Skin epidermis (tissue), 12 donors: ENCODE results near the gene GGA2.
"Not testable (repeated sequence)": the region's sequence is repeated elsewhere in the genome, so short reads cannot be mapped to it uniquely, and the experiment has no call there.

Source experiments
- H3K27ac ChIP-seq, 21 experiments: fragments of 200-600 bp; sonication (generic) in 11 of 21; one replicate each; pipeline ENCODE4 v1.5.0; 2020; ENCODE audit warnings: mild to moderate bottlenecking in 3 of 21, inconsistent platforms in 2 of 21, moderate library complexity in 2 of 21
- H3K4me3 ChIP-seq, 7 experiments: fragments of 200-600 bp; sonication (generic) in 2 of 7; one replicate each; pipeline ENCODE4 v1.5.0; 2020; ENCODE audit warnings: inconsistent platforms in 2 of 7, mild to moderate bottlenecking in 2 of 7, moderate library complexity in 1 of 7

Gene GGA2

DNA sequence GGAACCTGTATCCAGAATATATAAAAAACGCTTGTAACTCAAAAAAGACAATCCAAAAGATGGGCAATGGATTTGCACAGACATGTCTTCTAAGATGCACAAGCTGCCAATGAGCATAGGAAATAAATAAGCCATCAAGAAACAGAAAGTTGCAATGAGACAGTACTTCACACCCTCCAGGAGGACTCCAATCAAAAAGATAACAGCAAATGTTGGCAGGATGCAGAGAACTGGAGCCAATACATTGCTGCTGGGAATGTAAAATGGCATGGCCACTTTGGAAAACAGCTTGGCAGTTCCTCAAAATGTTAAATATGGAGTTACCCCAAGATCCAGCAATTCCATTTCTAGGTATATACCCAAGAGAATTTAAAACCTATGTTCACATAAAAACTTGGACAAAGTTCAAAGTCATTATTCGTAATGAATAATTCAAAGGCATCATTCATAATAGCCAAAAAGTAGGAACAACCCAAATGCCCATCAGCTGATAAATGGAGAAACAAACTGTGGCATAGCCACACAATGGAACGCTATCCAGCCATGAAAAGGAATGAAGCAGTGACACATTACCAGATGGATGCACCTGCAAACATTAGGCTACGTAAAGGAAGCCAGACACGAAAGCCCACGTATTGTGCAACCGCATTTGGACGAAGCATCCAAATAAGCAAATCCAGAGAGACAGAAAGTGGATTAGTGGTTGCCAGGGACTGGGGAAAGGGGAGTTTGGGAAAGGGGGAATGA is 25.6 kb downstream of the GGA2 start:
- no peak overlapping the region for H3K27ac ChIP-seq
- no peak overlapping the region for H3K4me3 ChIP-seq

DNA sequence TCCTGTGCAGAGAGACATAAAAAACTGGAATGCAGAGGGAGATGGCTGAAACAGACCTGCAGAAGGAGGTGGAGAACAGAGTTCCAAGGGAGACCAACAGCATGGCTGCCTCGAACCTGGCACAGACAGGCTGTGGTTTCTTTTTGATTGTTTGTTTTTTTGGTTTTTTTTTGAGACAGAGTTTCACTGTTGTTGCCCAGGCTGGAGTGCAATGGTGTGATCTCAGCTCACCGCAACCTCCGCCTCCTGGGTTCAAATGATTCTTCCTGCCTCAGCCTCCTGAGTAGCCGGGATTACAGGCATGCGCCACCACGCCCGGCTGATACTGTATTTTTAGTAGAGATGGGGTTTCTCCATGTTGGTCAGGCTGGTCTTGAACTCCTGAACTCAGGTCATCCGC is 26.8 kb downstream of the GGA2 start:
- H3K27ac ChIP-seq = peak overlapping the region in 2 of 21 experiments; percentile 5 to 65
- not testable (repeated sequence) for H3K4me3 ChIP-seq

GRCh38 chr16:23482778-23483177 is 27.5 kb downstream of the GGA2 start:
- H3K4me3 ChIP-seq = no peak overlapping the region
- H3K27ac ChIP-seq = peak overlapping the region in 1 of 21 experiments; percentile 65

DNA sequence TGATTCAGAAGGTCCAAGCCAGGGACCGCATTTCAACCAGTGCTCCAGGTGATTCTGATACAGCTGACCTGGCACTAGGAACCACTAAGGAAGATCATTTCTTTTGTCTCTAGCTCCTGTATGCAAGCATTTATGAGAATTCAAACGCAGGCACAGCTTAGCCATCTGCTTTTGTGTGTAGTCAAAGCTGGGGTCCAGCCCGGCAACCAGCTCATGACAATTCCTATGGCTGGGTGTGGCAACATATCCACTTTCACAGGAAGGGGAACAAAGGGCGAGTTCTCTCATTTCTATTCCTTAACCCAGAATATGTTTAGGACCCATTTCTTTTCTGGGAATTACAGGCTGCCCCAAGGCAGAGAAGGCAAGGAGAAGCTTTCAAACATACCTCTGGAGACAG is 30.0 kb downstream of the GGA2 start:
- H3K27ac ChIP-seq = no peak overlapping the region

GRCh38 chr16:23479138-23479537 is 31.2 kb downstream of the GGA2 start:
- H3K27ac ChIP-seq = no peak overlapping the region
- H3K4me3 ChIP-seq = no peak overlapping the region

More for the DNA sequence above, 30.0 kb downstream of the GGA2 start:
- no peak overlapping the region for H3K4me3 ChIP-seq

DNA sequence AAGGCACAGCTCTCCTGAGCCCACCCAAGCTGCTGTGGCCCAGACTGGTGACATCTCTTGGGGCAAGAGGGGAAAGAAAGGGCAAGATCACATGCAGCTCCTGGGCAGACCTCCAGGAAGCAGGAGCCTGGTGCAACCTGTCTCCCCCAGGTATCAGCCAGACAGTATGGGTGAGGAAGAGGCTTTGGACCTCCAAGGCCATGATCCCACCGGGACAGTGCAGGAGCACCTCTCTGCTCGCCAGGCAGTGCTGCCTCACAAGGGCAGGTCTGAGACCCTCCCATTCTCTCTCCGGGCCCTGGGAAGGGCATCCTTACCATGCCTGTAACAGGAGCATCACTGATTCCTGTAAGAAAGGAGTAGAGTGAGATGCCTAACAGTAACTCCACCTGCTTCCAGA is 31.7 kb downstream of the GGA2 start:
- Histone ChIP-seq H3K4me3 (no peak overlapping the region), H3K27ac (no peak overlapping the region)

- Histone ChIP-seq H3K27ac (no peak overlapping the region), H3K4me3 (no peak overlapping the region)
Measured at GRCh38 chr16:23476289-23476688, 34.0 kb downstream of the GGA2 start.

- peak overlapping the region in 2 of 21 experiments; percentile 13 to 21 for H3K27ac ChIP-seq
- H3K4me3 ChIP-seq = no peak overlapping the region
Measured at GRCh38 chr16:23469814-23470213, 40.5 kb downstream of the GGA2 start.

- Histone ChIP-seq H3K27ac (no peak overlapping the region), H3K4me3 (no peak overlapping the region)
Measured at GRCh38 chr16:23466162-23466885, 44.0 kb downstream of the GGA2 start.

- Histone ChIP-seq H3K27ac (no peak overlapping the region), H3K4me3 (no peak overlapping the region)
Measured at GRCh38 chr16:23465179-23465578, 45.1 kb downstream of the GGA2 start.

- Histone ChIP-seq H3K4me3 (no peak overlapping the region), H3K27ac (no peak overlapping the region)
Measured at GRCh38 chr16:23464196-23464595, 46.1 kb downstream of the GGA2 start.

DNA sequence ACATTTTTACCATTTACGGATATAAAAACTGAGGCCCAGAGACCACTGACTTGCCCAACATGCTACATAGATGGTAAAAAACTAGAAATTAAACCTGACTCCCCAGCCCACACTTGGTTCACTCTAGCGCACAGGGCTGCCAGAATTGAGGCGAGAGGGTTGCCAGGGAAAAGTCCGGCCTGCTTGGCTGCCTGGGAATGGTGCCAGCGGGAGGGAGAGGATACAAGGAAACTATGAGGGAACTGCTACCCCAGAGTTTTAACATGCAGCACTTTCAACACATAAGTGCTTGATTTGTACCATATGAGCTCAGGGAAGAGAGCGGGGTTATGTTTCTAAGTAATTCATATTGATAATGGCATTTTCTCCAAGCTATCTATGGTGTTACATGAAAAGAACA is 47.3 kb downstream of the GGA2 start:
- H3K4me3 ChIP-seq, H3K27ac ChIP-seq: not testable (repeated sequence)

DNA sequence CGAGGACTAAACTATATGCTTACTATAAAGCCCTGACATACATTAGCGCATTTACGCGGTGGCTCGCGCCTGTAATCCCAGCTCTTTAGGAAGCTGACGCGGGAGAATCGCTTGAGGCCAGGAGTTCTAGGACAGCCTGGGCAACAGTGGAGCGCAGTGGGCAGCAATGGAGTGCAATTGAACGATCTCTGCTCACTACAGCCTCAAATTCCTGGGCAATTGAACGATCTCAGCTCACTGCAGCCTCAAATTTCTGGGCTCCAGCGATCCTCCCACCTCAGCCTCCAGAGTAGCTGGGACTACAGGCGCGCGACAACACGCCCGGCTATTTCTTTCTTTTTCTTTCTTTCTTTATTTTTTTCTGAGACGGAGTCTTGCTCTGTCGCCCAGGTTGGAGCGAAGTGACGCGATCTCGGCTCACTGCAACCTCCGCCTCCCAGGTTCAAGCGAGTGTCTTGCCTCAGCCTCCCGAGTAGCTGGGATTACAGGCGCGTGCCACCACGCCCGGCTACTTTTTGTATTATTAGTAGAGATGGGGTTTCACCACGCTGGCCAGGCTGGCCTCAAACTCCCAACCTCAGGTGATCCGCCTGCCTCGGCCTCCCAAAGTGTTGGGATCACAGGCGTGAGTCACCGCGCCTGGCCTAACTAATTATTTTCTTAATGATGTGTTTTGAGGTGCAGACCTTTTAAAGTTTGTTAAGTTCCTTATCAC is 56.8 kb downstream of the GGA2 start:
- Histone ChIP-seq H3K4me3 (peak overlapping the region; percentile 64 to 96 (median 81)), H3K27ac (peak overlapping the region in 15 of 21 experiments; percentile 76 to 95 (median 88))

DNA sequence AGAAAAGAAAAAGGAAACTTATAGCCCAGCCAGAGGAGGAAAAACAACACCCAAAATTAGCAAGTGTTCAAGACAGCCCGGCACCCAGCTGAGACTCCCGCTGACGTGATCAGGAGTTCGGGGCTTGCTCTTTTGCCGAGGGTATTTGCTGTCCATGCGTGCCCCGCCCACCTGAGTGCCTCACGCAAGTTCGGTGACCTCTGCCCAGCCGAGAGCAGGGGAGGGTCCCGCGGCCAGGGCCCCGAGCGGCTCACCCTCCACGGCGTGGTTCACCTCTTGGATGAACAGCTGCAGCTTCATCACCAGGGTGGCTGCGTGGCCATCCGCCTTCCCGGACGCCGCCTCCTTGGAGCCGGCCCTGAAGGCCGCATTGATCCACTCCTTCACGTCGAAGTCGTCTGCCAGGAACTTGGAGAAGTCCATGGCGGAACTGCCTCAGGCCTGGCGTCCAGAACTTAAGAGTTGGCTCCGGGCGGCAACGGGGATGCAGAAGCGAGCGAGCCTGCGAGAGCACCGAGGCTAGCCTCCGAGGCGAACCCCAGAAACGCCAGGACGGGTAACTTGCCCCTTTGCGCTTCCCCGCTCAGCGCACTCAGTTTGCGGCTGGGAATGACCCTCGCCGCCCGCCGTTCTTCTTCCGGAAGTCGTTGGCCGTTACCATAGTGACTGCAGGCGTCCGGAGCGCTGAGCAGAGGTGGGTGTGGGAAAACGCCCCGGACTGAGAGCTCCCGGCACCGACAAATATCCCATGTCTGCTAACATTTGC is 57.5 kb downstream of the GGA2 start, which contains the start of gene COG7:
Gene COG7, minus strand, starts transcription at position 618 of the 766 bp plus-strand sequence. Its CDS starts 195 bp downstream, at position 423.
- H3K4me3 ChIP-seq = peak within 1 kb of the TSS; percentile 64 to 96 (median 81)
- peak within 1 kb of the TSS; percentile 52 to 95 (median 87) for H3K27ac ChIP-seq

GRCh38 chr16:23452221-23452571 is 58.1 kb downstream of the GGA2 start:
- H3K4me3 ChIP-seq = peak overlapping the region; percentile 64 to 96 (median 81)
- peak overlapping the region in 20 of 21 experiments; percentile 71 to 95 (median 87) for H3K27ac ChIP-seq

DNA sequence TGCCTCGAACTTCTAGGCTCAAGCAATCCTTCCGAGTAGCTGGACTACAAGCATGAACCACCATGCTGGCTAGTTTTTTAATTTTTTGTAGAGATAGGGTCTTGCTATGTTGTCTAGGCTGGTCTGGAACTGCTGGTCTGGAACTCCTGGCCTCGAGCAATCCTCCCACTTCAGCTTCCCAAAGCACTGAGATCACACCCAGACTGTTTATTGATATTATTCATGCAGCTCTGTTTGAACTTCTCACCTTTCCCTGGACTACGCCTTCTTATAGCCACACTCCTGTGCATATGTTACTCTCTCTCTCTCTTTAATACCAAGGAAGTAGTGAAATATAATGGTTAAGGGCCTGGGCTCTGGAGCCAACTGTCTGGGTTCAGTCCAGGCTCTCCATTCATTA is 61.9 kb downstream of the GGA2 start:
- Histone ChIP-seq H3K27ac (no peak overlapping the region), H3K4me3 (no peak overlapping the region)

DNA sequence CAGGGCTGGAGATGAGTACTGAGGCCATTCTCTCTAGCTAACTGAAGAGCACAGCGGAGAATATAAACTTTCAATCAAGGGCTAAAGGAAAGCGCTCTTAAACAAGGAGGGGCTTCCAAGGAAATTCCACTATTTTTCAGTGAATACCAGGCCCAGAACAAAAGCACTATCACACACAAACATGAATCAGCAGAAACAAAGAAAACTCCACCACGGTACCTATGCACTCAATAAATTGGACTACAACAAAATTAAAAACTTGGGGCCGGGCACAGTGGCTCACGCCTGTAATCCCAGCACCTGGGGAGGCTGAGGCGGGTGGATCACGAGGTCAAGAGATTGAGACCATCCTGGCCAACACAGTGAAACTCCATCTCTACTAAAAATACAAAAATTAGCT is 72.8 kb downstream of the GGA2 start:
- H3K4me3 ChIP-seq, H3K27ac ChIP-seq: not testable (repeated sequence)

DNA sequence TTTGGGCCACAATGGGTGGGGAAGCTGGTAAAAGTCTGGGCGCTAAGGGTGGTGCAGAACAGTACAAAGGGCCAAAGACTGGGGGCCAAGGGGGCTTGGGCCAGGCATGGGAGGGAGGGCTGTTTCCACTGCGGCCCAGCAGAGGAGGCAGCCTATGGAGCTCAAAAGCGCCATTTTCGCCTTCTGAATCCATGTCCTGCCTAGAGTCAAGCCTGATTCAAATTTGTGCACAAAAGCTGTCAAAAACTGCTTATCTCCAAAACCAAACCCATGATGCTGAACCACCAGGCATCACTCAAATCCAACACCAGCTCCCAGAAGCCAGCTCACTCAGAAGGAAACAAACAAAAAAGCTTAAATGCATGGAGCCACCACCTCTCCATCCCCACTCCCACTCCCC is 73.3 kb downstream of the GGA2 start:
- H3K4me3 ChIP-seq = no peak overlapping the region

GRCh38 chr16:23435500-23435899 is 74.8 kb downstream of the GGA2 start:
- Histone ChIP-seq H3K27ac (no peak overlapping the region), H3K4me3 (no peak overlapping the region)

More for the DNA sequence above, 73.3 kb downstream of the GGA2 start:
- no peak overlapping the region for H3K27ac ChIP-seq

GRCh38 chr16:23434380-23434779 is 75.9 kb downstream of the GGA2 start:
- Histone ChIP-seq H3K27ac (no peak overlapping the region), H3K4me3 (no peak overlapping the region)
